Measurements from ENCODE around the gene CCNJ. TPM values are rescaled to one million over a fixed set of nuclear protein-coding genes. Genes with fewer than 3 reads are reported as not detected.
A peak's percentile ranks its signal among the peaks of the same experiment; 100 is the strongest.

The CCNJ gene
- total and polyA plus RNA-seq, 9 of the 15 experiments (the other 6 are each of a cell fraction or from before 2014, with no cell fraction given): 0.69 to 15.7 (median 9.2) TPM

DNA sequence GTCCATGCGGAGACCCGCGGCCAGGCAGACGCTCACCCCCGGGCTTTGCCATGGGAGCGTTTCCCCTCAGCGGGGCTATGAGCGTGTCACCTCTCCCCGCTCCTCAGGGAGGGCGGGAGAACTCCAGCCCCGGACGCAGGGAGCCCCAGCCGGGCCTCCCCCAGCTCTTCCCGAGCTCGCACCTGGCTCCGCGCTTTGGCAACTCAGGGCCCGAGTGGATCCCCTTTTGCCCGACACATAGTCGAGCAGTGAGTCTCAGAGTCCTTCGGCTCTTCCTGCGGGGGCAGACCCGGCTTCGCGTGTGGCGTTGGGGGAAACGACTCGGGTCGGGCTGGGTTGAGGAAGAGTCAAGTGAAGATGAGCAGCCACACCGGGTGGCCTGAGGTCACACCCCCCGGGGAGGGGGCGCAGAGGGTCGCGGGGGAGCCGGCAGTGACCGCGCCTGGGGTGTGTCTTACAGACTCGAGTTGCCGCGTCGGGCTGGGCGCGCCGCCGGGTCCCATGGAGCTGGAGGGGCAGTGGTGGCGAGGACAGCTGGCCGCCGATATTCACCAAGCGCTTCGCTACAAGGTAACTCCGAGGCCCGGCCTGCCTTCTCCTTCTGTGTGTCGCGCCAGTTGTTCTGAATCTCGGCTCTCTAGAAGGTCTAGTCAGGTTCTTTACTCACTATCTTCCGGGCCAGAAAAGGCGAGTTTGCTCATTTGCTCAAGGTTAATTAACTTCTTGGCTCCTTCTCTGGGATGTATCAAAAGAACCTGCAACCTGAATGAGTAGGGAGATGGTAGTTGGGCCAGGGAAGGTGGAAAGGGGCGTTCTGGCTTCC lies 721 bp downstream of the CCNJ start (continued):
- TF ChIP-seq, protein P1, sequence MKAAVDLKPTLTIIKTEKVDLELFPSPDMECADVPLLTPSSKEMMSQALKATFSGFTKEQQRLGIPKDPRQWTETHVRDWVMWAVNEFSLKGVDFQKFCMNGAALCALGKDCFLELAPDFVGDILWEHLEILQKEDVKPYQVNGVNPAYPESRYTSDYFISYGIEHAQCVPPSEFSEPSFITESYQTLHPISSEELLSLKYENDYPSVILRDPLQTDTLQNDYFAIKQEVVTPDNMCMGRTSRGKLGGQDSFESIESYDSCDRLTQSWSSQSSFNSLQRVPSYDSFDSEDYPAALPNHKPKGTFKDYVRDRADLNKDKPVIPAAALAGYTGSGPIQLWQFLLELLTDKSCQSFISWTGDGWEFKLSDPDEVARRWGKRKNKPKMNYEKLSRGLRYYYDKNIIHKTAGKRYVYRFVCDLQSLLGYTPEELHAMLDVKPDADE (conservative IDR thresholded peaks at IDR 0.05; ENCODE audit: control insufficient read depth, low read depth, low read length): 0 out of 2 replicates have a peak, but pooled peaks have one; percentile 24
- TF ChIP-seq GATA2 (CRISPR knock-in tag; IDR thresholded peaks at IDR 0.05) (no peak), ZC3H4 (CRISPR knock-in tag; IDR thresholded peaks at IDR 0.05; ENCODE audit: borderline replicate concordance) (0 out of 2 replicates have a peak, but pooled peaks have one; percentile 68), ZNF668 (CRISPR knock-in tag; IDR thresholded peaks at IDR 0.05) (no peak), THAP7 (CRISPR knock-in tag; IDR thresholded peaks at IDR 0.05) (no peak), SMAD2 (IDR thresholded peaks at IDR 0.05; ENCODE audit: low read depth, low read length) (no peak), PCBP1 (IDR thresholded peaks at IDR 0.05; ENCODE audit: low read depth, low read length, poor library complexity, severe bottlenecking) (peak; percentile 50), MIER1 (IDR thresholded peaks at IDR 0.05; ENCODE audit: low read depth) (no peak), CEBPG (CRISPR knock-in tag; IDR thresholded peaks at IDR 0.05) (no peak), CEBPG (tag; conservative IDR thresholded peaks at IDR 0.05 in 1 of 2, IDR thresholded peaks at IDR 0.05 in 1 of 2) (no peak), HNRNPLL (IDR thresholded peaks at IDR 0.05; ENCODE audit: low read depth, low read length, poor library complexity, severe bottlenecking) (no peak), SREBF1 (IDR thresholded peaks at IDR 0.05; ENCODE audit: borderline replicate concordance, low read depth, low read length) (no peak), CEBPB (tag; IDR thresholded peaks at IDR 0.05) (no peak), HDGF (IDR thresholded peaks at IDR 0.05) (no peak), ZNF830 (CRISPR knock-in tag; IDR thresholded peaks at IDR 0.05) (no peak), CHCHD3 (CRISPR knock-in tag; IDR thresholded peaks at IDR 0.05) (no peak), ELF1 (tag; IDR thresholded peaks at IDR 0.05) (no peak)
- TF ChIP-seq, protein P2, sequence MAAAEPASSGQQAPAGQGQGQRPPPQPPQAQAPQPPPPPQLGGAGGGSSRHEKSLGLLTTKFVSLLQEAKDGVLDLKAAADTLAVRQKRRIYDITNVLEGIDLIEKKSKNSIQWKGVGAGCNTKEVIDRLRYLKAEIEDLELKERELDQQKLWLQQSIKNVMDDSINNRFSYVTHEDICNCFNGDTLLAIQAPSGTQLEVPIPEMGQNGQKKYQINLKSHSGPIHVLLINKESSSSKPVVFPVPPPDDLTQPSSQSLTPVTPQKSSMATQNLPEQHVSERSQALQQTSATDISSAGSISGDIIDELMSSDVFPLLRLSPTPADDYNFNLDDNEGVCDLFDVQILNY (CRISPR knock-in tag; IDR thresholded peaks at IDR 0.05): no peak
- TF ChIP-seq, protein P3, sequence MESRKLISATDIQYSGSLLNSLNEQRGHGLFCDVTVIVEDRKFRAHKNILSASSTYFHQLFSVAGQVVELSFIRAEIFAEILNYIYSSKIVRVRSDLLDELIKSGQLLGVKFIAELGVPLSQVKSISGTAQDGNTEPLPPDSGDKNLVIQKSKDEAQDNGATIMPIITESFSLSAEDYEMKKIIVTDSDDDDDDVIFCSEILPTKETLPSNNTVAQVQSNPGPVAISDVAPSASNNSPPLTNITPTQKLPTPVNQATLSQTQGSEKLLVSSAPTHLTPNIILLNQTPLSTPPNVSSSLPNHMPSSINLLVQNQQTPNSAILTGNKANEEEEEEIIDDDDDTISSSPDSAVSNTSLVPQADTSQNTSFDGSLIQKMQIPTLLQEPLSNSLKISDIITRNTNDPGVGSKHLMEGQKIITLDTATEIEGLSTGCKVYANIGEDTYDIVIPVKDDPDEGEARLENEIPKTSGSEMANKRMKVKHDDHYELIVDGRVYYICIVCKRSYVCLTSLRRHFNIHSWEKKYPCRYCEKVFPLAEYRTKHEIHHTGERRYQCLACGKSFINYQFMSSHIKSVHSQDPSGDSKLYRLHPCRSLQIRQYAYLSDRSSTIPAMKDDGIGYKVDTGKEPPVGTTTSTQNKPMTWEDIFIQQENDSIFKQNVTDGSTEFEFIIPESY (CRISPR knock-in tag; IDR thresholded peaks at IDR 0.05): no peak
- TF ChIP-seq, protein P4, sequence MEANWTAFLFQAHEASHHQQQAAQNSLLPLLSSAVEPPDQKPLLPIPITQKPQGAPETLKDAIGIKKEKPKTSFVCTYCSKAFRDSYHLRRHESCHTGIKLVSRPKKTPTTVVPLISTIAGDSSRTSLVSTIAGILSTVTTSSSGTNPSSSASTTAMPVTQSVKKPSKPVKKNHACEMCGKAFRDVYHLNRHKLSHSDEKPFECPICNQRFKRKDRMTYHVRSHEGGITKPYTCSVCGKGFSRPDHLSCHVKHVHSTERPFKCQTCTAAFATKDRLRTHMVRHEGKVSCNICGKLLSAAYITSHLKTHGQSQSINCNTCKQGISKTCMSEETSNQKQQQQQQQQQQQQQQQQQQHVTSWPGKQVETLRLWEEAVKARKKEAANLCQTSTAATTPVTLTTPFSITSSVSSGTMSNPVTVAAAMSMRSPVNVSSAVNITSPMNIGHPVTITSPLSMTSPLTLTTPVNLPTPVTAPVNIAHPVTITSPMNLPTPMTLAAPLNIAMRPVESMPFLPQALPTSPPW (CRISPR knock-in tag; IDR thresholded peaks at IDR 0.05): 0 out of 2 replicates have a peak, but pooled peaks have one; percentile 5

Measured in K562 (cell line).